ENCODE measurements around the gene LMAN1L. TPM values are rescaled to one million over a fixed set of nuclear protein-coding genes. Genes with fewer than 3 reads are reported as not detected.

Gene LMAN1L
- polyA plus RNA-seq, 1 donor (not counting 4 experiments of a cell fraction or from before 2014, with no cell fraction given): not detected

- Histone ChIP-seq H3K36me3 (ENCODE audit: control insufficient read depth in 2 of 2, extremely low read depth in 1 of 2, insufficient read depth in 2 of 2, low read length in 2 of 2) (peaks cover 0 to 3% of the 10 kb centered on the region in 2 experiments), H3K9me3 (ENCODE audit: control insufficient read depth, low read depth, low read length) (no peaks in the 10 kb centered on the region), H3K79me2 (ENCODE audit: control insufficient read depth, insufficient read depth, low read length) (peaks cover 32% of the 10 kb centered on the region), H3K9me1 (ENCODE audit: control insufficient read depth, extremely low read depth, insufficient read depth, low read length) (peaks cover 4% of the 10 kb centered on the region), H3K4me3 (ENCODE audit: control insufficient read depth in 2 of 3, extremely low read depth in 1 of 3, insufficient read depth in 2 of 3, low read depth in 1 of 3, low read length in 3 of 3) (peak overlapping the region; percentile 59 to 80 (median 74)), H3K27me3 (ENCODE audit: control insufficient read depth, extremely low read depth, insufficient read depth, low read length) (no peaks in the 10 kb centered on the region), H3K4me1 (ENCODE audit: control insufficient read depth, extremely low read depth, insufficient read depth, low read length) (peaks cover 29% of the 10 kb centered on the region), H3K27ac (ENCODE audit: control insufficient read depth, insufficient read depth, low read length) (no peak overlapping the region), H4K20me1 (ENCODE audit: control insufficient read depth, extremely low read depth, insufficient read depth, low read length) (peaks cover 13% of the 10 kb centered on the region), H2AFZ (ENCODE audit: control insufficient read depth, low read length) (peak overlapping the region; percentile 23), H3K9ac (ENCODE audit: control insufficient read depth, extremely low read depth, insufficient read depth, low read length) (peak overlapping the region; percentile 94), H3K4me2 (ENCODE audit: control insufficient read depth, extremely low read depth, insufficient read depth, low read depth, low read length) (peak overlapping the region; percentile 87)
- dilution Hi-C loops (cut with MboI; ENCODE audit: extremely low pct_ligation_motif_present, low sequenced_read_pairs): no loop called here
- DNase-seq (ENCODE audit: low read depth, low spot score) (no peak), FAIRE-seq (no peak)
- TF ChIP-seq CTCF (optimal IDR thresholded peaks at IDR 0.05 in 1 of 3, IDR thresholded peaks at IDR 0.05 in 1 of 3, conservative IDR thresholded peaks at IDR 0.05 in 1 of 3; ENCODE audit: extremely low read depth in 1 of 3, insufficient read depth in 2 of 3, low read length in 3 of 3): no peak
- TF ChIP-seq EZH2 (IDR thresholded peaks at IDR 0.05; ENCODE audit: low read length): no peak
Observed at GRCh38 chr15:74873756-74874424, 61.3 kb downstream of the LMAN1L start.

Small RNAs within 50 kb of the gene (small RNA-seq; reads per million reads assigned to genes)
- gene CPLX3 (ENCODE audit: insufficient read length in 3 of 3, low read depth in 3 of 3, low replicate concordance in 1 of 3): 0 reads per million in 3 experiments
- gene MIR4513 (ENCODE audit: insufficient read length in 3 of 3, low read depth in 3 of 3, low replicate concordance in 1 of 3): 0 reads per million in 3 experiments
- gene MIR6882 (ENCODE audit: insufficient read length in 3 of 3, low read depth in 3 of 3, low replicate concordance in 1 of 3): 0.07 to 2.3 (median 1.0) reads per million in 3 experiments

Other genes with a start within 250 kb of the LMAN1L start
- gene CLK3, start 197.0 kb upstream of the LMAN1L start, polyA plus RNA-seq: 54.8 to 72.6 TPM (median 61.2 TPM) in 3 replicates
- 33.6 to 45.4 TPM (median 38.1 TPM) in 3 replicates for gene EDC3, start 116.8 kb upstream of the LMAN1L start, polyA plus RNA-seq
- 3.1 to 23.4 TPM (median 4.8 TPM) in 3 replicates for gene CYP1A1, start 87.3 kb upstream of the LMAN1L start, polyA plus RNA-seq
- gene CYP1A2, start 64.0 kb upstream of the LMAN1L start, polyA plus RNA-seq: 0.04 to 0.09 TPM in 2 of 3 replicates, not detected in the other
- gene CSK, start 30.8 kb upstream of the LMAN1L start, polyA plus RNA-seq: 14.9 to 41.5 TPM (median 17.2 TPM) in 3 replicates
- gene CPLX3, start 13.8 kb downstream of the LMAN1L start, polyA plus RNA-seq: 0.03 TPM in 1 of 3 replicates, not detected in the others
- gene ULK3, start 30.3 kb downstream of the LMAN1L start, polyA plus RNA-seq: 12.0 to 26.4 TPM (median 16.5 TPM) in 3 replicates
- gene SCAMP2, start 60.5 kb downstream of the LMAN1L start, polyA plus RNA-seq: 72.8 to 114 TPM (median 83.5 TPM) in 3 replicates
- gene MPI, start 77.2 kb downstream of the LMAN1L start, polyA plus RNA-seq: 35.5 to 58.6 TPM (median 39.2 TPM) in 3 replicates
- 32.1 to 73.4 TPM (median 45.4 TPM) in 3 replicates for gene FAM219B, start 94.0 kb downstream of the LMAN1L start, polyA plus RNA-seq
- 132 to 245 TPM (median 217 TPM) in 3 replicates for gene COX5A, start 125.2 kb downstream of the LMAN1L start, polyA plus RNA-seq
- gene RPP25, start 143.9 kb downstream of the LMAN1L start, polyA plus RNA-seq: 0.60 to 1.0 TPM (median 0.62 TPM) in 3 replicates
- 1.9 to 3.0 TPM (median 2.9 TPM) in 3 replicates for gene SCAMP5, start 182.7 kb downstream of the LMAN1L start, polyA plus RNA-seq
- 11.9 to 14.3 TPM (median 13.7 TPM) in 3 replicates for gene PPCDC, start 210.8 kb downstream of the LMAN1L start, polyA plus RNA-seq